ENCODE results near the gene PHF19. TPM values are rescaled to one million over a fixed set of nuclear protein-coding genes. Genes with fewer than 3 reads are reported as not detected.

The PHF19 gene
- total RNA-seq, 6 experiments from 2014 or later = 2.2 to 8.0 (median 5.2) TPM

DNA sequence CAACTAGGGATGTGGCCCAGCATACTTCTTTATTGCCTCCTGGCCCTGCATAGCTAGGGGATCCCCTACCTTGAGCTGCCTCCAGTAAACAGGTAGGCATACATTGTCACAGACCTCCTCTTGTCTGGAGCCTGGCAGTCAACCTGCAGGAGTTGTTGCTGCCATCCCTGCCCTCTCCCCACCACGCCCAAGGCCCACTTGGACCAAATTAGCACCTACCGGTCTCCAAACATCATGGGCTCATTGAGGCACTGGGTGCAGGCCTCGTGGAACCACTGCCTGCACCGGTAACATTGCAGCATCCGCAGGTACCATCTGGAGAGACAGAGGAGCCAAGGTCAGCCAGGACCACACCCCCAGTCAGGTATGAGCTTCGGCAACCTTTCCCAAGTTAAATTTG, 10.3 kb downstream of the PHF19 start:
- TF ChIP-seq POLR2A (IDR thresholded peaks at IDR 0.05) = no peak
- TF ChIP-seq, protein P1, sequence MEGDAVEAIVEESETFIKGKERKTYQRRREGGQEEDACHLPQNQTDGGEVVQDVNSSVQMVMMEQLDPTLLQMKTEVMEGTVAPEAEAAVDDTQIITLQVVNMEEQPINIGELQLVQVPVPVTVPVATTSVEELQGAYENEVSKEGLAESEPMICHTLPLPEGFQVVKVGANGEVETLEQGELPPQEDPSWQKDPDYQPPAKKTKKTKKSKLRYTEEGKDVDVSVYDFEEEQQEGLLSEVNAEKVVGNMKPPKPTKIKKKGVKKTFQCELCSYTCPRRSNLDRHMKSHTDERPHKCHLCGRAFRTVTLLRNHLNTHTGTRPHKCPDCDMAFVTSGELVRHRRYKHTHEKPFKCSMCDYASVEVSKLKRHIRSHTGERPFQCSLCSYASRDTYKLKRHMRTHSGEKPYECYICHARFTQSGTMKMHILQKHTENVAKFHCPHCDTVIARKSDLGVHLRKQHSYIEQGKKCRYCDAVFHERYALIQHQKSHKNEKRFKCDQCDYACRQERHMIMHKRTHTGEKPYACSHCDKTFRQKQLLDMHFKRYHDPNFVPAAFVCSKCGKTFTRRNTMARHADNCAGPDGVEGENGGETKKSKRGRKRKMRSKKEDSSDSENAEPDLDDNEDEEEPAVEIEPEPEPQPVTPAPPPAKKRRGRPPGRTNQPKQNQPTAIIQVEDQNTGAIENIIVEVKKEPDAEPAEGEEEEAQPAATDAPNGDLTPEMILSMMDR (IDR thresholded peaks at IDR 0.05) = no peak
- ATAC-seq = no peak
- Histone ChIP-seq H3K4me3 (no peak overlapping the region), H3K27ac (no peak overlapping the region), H3K4me1 (peaks cover 0 to 5% (median 0%) of the 10 kb centered on the region in 4 donors), H3K27me3 (no peaks in the 10 kb centered on the region), H3K36me3 (no peaks in the 10 kb centered on the region), H3K9me3 (no peaks in the 10 kb centered on the region)
- intact Hi-C loops (cut with DNase I) = no loop called here
- 73% methylated on average over 2 of the region's 6 CpGs for WGBS (ENCODE audit: insufficient coverage, low coverage, low lambda C conversion rate, missing lambda C conversion rate)
- DNase-seq = no peak

DNA sequence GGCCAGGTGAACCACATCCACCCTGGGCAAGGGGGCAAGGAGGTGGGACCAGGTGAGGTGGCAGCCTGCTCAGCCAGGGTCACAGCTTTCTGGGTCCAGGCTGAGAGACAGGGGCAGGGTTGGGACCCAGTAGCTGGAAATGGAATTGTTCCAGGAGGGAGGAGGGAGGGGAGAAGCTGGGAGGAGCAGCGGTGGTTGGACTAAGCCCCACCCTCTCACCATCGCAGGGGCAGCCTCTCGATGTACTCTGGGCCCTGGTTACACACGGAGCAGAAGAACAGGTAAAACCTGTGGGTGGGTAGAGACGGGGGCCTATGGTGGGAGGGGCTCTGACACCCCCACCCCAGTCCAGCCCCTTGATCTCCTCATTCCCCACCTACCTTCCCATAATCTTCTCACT, 11.2 kb downstream of the PHF19 start:
- no peaks in the 10 kb centered on the region for H3K36me3 ChIP-seq
- H3K27ac ChIP-seq = no peak overlapping the region
- peaks cover 0 to 5% (median 0%) of the 10 kb centered on the region in 4 donors for H3K4me1 ChIP-seq
- ATAC-seq (no peak), DNase-seq (no peak)
- WGBS (ENCODE audit: insufficient coverage, low coverage, low lambda C conversion rate, missing lambda C conversion rate) = 90% methylated on average over 2 of the region's 5 CpGs
- no peaks in the 10 kb centered on the region for H3K9me3 ChIP-seq
- intact Hi-C loops (cut with DNase I) = no loop called here
- no peak for TF ChIP-seq POLR2A (IDR thresholded peaks at IDR 0.05)
- TF ChIP-seq, protein P1 (IDR thresholded peaks at IDR 0.05) = no peak
- no peaks in the 10 kb centered on the region for H3K27me3 ChIP-seq
- H3K4me3 ChIP-seq = no peak overlapping the region

DNA sequence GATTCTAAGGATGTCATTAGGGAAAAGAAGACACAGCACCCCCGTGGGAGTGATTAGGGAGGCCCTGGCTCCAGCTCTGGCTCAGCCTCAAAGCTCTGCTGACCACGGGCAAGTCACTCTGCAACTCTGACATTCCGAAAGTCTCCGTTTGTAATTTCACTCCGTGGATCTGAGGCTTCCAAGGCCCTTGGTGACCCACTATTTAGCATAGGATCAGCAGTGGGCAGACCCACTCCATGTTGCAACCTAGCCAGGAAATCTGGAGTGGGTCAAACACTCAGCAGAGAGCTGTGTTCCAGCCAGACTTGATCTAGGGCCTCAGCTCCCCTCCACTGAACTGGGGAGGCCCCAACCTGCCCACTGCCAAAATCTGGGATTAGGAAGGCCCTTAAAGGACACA, 11.8 kb downstream of the PHF19 start:
- intact Hi-C loops (cut with DNase I) = no loop called here
- H3K36me3 ChIP-seq = no peaks in the 10 kb centered on the region
- no peaks in the 10 kb centered on the region for H3K9me3 ChIP-seq
- no peak for ATAC-seq
- DNase-seq = no peak
- no peaks in the 10 kb centered on the region for H3K27me3 ChIP-seq
- TF ChIP-seq, protein P1 (IDR thresholded peaks at IDR 0.05) = no peak
- no peak for TF ChIP-seq POLR2A (IDR thresholded peaks at IDR 0.05)
- H3K27ac ChIP-seq = no peak overlapping the region
- 76% methylated on average over 5 of the region's 5 CpGs for WGBS (ENCODE audit: insufficient coverage, low coverage, low lambda C conversion rate, missing lambda C conversion rate)
- H3K4me3 ChIP-seq = no peak overlapping the region
- H3K4me1 ChIP-seq = peaks cover 0 to 5% (median 0%) of the 10 kb centered on the region in 4 donors

DNA sequence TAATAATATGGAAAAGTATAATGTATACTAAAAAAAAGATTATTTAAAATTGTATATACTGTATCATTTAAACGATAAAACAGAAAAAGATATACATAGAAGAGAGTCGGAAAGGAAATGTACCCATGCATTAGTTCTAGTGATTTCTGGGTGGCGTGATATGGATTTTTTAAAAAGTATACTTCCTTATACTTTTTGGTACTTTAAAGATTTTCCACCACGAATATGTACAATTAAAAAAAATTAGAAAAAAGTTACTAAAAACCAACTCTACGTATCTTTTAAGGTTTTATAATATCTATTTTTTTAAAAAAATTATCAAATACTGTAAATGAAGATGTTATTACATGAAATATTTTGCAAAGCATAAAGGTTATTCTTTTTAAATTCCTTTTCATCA, 12.3 kb downstream of the PHF19 start:
- H3K9me3 ChIP-seq = no peaks in the 10 kb centered on the region
- no peak overlapping the region for H3K4me3 ChIP-seq
- no peak for DNase-seq
- H3K36me3 ChIP-seq = no peaks in the 10 kb centered on the region
- WGBS (ENCODE audit: insufficient coverage, low coverage, low lambda C conversion rate, missing lambda C conversion rate) = 84% methylated on average over 5 of the region's 5 CpGs
- no peaks in the 10 kb centered on the region for H3K27me3 ChIP-seq
- peaks cover 0 to 5% (median 0%) of the 10 kb centered on the region in 4 donors for H3K4me1 ChIP-seq
- intact Hi-C loops (cut with DNase I) = no loop called here
- no peak overlapping the region for H3K27ac ChIP-seq
- TF ChIP-seq, protein P1 (IDR thresholded peaks at IDR 0.05) = no peak
- no peak for TF ChIP-seq POLR2A (IDR thresholded peaks at IDR 0.05)
- no peak for ATAC-seq

DNA sequence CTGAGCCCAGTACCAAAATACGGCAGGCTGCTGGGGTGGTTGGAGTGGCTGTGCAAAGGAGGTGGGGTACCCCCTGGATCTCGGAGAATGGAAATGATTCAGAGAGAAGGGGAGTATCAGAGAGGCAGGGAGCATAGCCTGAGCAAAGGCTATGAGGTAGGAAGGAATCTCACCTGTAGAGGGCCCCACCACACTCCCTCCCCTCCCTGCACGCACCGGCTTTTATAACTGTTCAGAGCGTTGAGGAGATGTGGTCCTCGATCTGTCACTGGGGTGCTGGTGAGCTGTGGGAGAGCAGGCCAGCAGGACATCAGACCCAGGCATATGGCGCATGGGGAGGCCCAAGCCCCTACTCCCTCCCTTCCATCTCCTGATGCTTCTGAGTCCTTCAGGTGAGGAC, 13.2 kb downstream of the PHF19 start:
- no peaks in the 10 kb centered on the region for H3K36me3 ChIP-seq
- no peak overlapping the region for H3K27ac ChIP-seq
- H3K4me1 ChIP-seq = peaks cover 0 to 5% (median 0%) of the 10 kb centered on the region in 4 donors
- no peaks in the 10 kb centered on the region for H3K9me3 ChIP-seq
- ATAC-seq = no peak
- no peak overlapping the region for H3K4me3 ChIP-seq
- WGBS (ENCODE audit: insufficient coverage, low coverage, low lambda C conversion rate, missing lambda C conversion rate) = 100% methylated on average over 2 of the region's 7 CpGs
- intact Hi-C loops (cut with DNase I) = no loop called here
- no peaks in the 10 kb centered on the region for H3K27me3 ChIP-seq
- no peak for DNase-seq
- TF ChIP-seq, protein P1 (IDR thresholded peaks at IDR 0.05) = no peak
- TF ChIP-seq POLR2A (IDR thresholded peaks at IDR 0.05) = no peak

All from right lobe of liver (tissue), 6 donors.